HEK293 (cell line): Measurements from ENCODE around the gene SNAPIN.

Experiments used
- CTCF ChIP-seq: fragments of 450-650 bp; formaldehyde crosslinking; IDR thresholded peaks from 2 replicates; pipeline ENCODE4 v1.5.1; 2016; ENCODE audit warnings: missing biosample characterization, missing genetic modification characterization
- SCRT1 ChIP-seq: fragments of 450-650 bp; formaldehyde crosslinking; IDR thresholded peaks from 2 replicates; pipeline ENCODE4 v1.5.1; 2016; ENCODE audit warnings: missing biosample characterization, missing genetic modification characterization, borderline replicate concordance
- YY1 ChIP-seq: fragments of 450-650 bp; formaldehyde crosslinking; IDR thresholded peaks from 2 replicates; pipeline ENCODE4 v1.5.1; 2018; ENCODE audit warnings: missing biosample characterization, missing genetic modification characterization
- ZFP3 ChIP-seq: fragments of 450-650 bp; formaldehyde crosslinking; IDR thresholded peaks from 2 replicates; pipeline ENCODE4 v1.5.1; 2016; ENCODE audit warnings: low read depth, missing biosample characterization, missing genetic modification characterization
- ZFP37 ChIP-seq: fragments of 450-650 bp; formaldehyde crosslinking; IDR thresholded peaks from 2 replicates; pipeline ENCODE4 v1.5.1; 2016; ENCODE audit warnings: missing biosample characterization, missing genetic modification characterization
- ZNF10 ChIP-seq: fragments of 450-650 bp; formaldehyde crosslinking; IDR thresholded peaks from 2 replicates; pipeline ENCODE4 v1.5.1; 2017; ENCODE audit warnings: missing biosample characterization, missing genetic modification characterization
- ZNF24 ChIP-seq: fragments of 450-650 bp; formaldehyde crosslinking; IDR thresholded peaks from 2 replicates; pipeline ENCODE4 v1.5.1; 2016; ENCODE audit warnings: missing biosample characterization, missing genetic modification characterization
- ZNF362 ChIP-seq: fragments of 450-650 bp; formaldehyde crosslinking; IDR thresholded peaks from 2 replicates; pipeline ENCODE4 v1.5.1; 2016; ENCODE audit warnings: missing biosample characterization, missing genetic modification characterization
- ZNF37A ChIP-seq: fragments of 450-650 bp; IDR thresholded peaks from 2 replicates; pipeline ENCODE4 v1.5.1; 2018; ENCODE audit warnings: missing biosample characterization, missing genetic modification characterization
- ZNF561 ChIP-seq: fragments of 450-650 bp; IDR thresholded peaks from 2 replicates; pipeline ENCODE4 v1.5.1; 2018; ENCODE audit warnings: missing biosample characterization, missing genetic modification characterization, borderline replicate concordance
- ZNF626 ChIP-seq: fragments of 450-650 bp; sonication (Bioruptor Pico); formaldehyde crosslinking; IDR thresholded peaks from 2 replicates; pipeline ENCODE4 v1.5.1; 2018; ENCODE audit warnings: missing biosample characterization, missing genetic modification characterization, inconsistent platforms
- ZNF639 ChIP-seq: fragments of 450-650 bp; formaldehyde crosslinking; IDR thresholded peaks from 2 replicates; pipeline ENCODE4 v1.5.1; 2016; ENCODE audit warnings: missing biosample characterization, missing genetic modification characterization

- no peak for TF ChIP-seq CTCF
- no peak for TF ChIP-seq ZNF24 (tag by site-specific recombination)
- no peak for TF ChIP-seq ZNF561
- no peak for TF ChIP-seq ZFP3 (tag by site-specific recombination)
- no peak for TF ChIP-seq ZFP37 (tag by site-specific recombination)
- no peak for TF ChIP-seq ZNF626
- TF ChIP-seq ZNF639 = no peak
- TF ChIP-seq ZNF10 (tag by site-specific recombination) = no peak
- TF ChIP-seq YY1 (tag by site-specific recombination) = no peak
- no peak for TF ChIP-seq ZNF362 (tag by site-specific recombination)
- TF ChIP-seq SCRT1 = no peak
- no peak for TF ChIP-seq ZNF37A
These were observed 15.4 kb upstream of the SNAPIN start for GRCh38 chr1:153643100-153643499.
